Measurements from ENCODE around the gene CMTM4. TPM values are rescaled to one million over a fixed set of nuclear protein-coding genes. Genes with fewer than 3 reads are reported as not detected.
"Not testable (repeated sequence)": the region's sequence is repeated elsewhere in the genome, so short reads cannot be mapped to it uniquely, and the experiment has no call there.

CMTM4 gene
- total and polyA plus RNA-seq, 2 of the 8 experiments (the other 6 are each of a cell fraction or from before 2014, with no cell fraction given): 35.3 to 51.7 TPM

- TF ChIP-seq SUZ12 (IDR thresholded peaks at IDR 0.05; ENCODE audit: low read length) (no peak), SIRT6 (IDR thresholded peaks at IDR 0.05; ENCODE audit: low read length) (no peak), SIX5 (IDR thresholded peaks at IDR 0.05; ENCODE audit: low read depth, low read length) (no peak), FOSL1 (IDR thresholded peaks at IDR 0.05; ENCODE audit: insufficient read depth, low read depth, low read length) (no peak), RNF2 (IDR thresholded peaks at IDR 0.05; ENCODE audit: borderline replicate concordance, low read depth, low read length, missing control alignments, poor library complexity, severe bottlenecking) (no peak), SP1 (IDR thresholded peaks at IDR 0.05; ENCODE audit: low read depth, low read length) (no peak), JUN (IDR thresholded peaks at IDR 0.05; ENCODE audit: low read depth, low read length) (no peak), TEAD4 (IDR thresholded peaks at IDR 0.05; ENCODE audit: low read depth, low read length) (no peak)
These were observed 66.7 kb downstream of the CMTM4 start (continued) for GRCh38 chr16:66629856-66630255.

GRCh38 chr16:66627611-66628378, 68.7 kb downstream of the CMTM4 start:
- H3K4me2 ChIP-seq (ENCODE audit: insufficient read depth in 1 of 2, low read depth in 2 of 2, low read length in 2 of 2); H2BK15ac ChIP-seq (ENCODE audit: low read length); H3K9ac ChIP-seq (replicated peaks in 1 of 4; ENCODE audit: extremely low read depth in 1 of 4, low read depth in 3 of 4, low read length in 3 of 4); POLR2A ChIA-PET (ENCODE audit: partially characterized antibody); H2BK12ac ChIP-seq (ENCODE audit: low read depth, low read length); H4K20me1 ChIP-seq (replicated peaks in 1 of 2; ENCODE audit: control insufficient read depth in 1 of 2, insufficient read depth in 2 of 2, low read length in 2 of 2); H3K9me3 ChIP-seq (ENCODE audit: insufficient read depth in 2 of 2, low read depth in 1 of 2, low read length in 1 of 2); H3K4me1 ChIP-seq (replicated peaks in 1 of 4; ENCODE audit: control insufficient read depth in 3 of 4, insufficient read depth in 4 of 4, low read length in 3 of 4); H3K27me3 ChIP-seq (replicated peaks in 1 of 4; ENCODE audit: control insufficient read depth in 3 of 4, extremely low read depth in 1 of 4, insufficient read depth in 3 of 4, low read length in 3 of 4); FAIRE-seq; H3K79me2 ChIP-seq (ENCODE audit: control insufficient read depth in 1 of 2, insufficient read depth in 2 of 2, low read length in 2 of 2); H3K56ac ChIP-seq (replicated peaks; ENCODE audit: insufficient read length, low read depth, low read length); H3K79me1 ChIP-seq (ENCODE audit: low read depth, low read length); H3K14ac ChIP-seq (ENCODE audit: insufficient read length); H2BK20ac ChIP-seq (ENCODE audit: low read length); H3K27ac ChIP-seq (ENCODE audit: low read depth, low read length); H3K4me3 ChIP-seq (ENCODE audit: extremely low read depth in 1 of 4, insufficient read depth in 2 of 4, low read depth in 3 of 4, low read length in 4 of 4); H2AFZ ChIP-seq (ENCODE audit: low read length); H4K5ac ChIP-seq (ENCODE audit: insufficient read length, low read depth, low read length); DNase-seq (ENCODE audit: low read depth in 1 of 2, low spot score in 2 of 2); H3K4ac ChIP-seq (replicated peaks; ENCODE audit: insufficient read length, low read depth, low read length); H4K8ac ChIP-seq (ENCODE audit: extremely low read depth, insufficient read depth, low read length); H3K23me2 ChIP-seq (ENCODE audit: low read depth, low read length); H3K23ac ChIP-seq (ENCODE audit: insufficient read length); H2AK5ac ChIP-seq (ENCODE audit: low read depth, low read length); H3K18ac ChIP-seq (ENCODE audit: extremely low read depth, low read length); H2BK120ac ChIP-seq (replicated peaks; ENCODE audit: low read depth, low read length); H2BK5ac ChIP-seq (ENCODE audit: low read depth, low read length); H4K91ac ChIP-seq (replicated peaks; ENCODE audit: insufficient read length, low read length); H3K36me3 ChIP-seq (ENCODE audit: control insufficient read depth in 2 of 4, insufficient read depth in 4 of 4, low read length in 3 of 4): not testable (repeated sequence)
- 90% methylated on average over 17 of the region's 17 CpGs; no CpG with 5 or more reads in 1 of the 2 experiments for WGBS, 2 experiments (ENCODE audit: extremely low coverage in 1 of 2, insufficient coverage in 1 of 2, insufficient read length in 1 of 2, insufficient replicate concordance in 2 of 2, low coverage in 1 of 2, low lambda C conversion rate in 2 of 2, missing lambda C conversion rate in 1 of 2)
- CTCF ChIA-PET (ENCODE audit: partially characterized antibody): interaction anchor here (1.1 to 2.0 kb wide), 2 partner anchors 10 to 23 kb away, joined by 3 to 7 read pairs; no protein-coding TSS in a partner anchor

Data from H1 (cell line).